ENCODE measurements around the gene TWSG1. TPM values are rescaled to one million over a fixed set of nuclear protein-coding genes. Genes with fewer than 3 reads are reported as not detected.
"Not testable (repeated sequence)": the region's sequence is repeated elsewhere in the genome, so short reads cannot be mapped to it uniquely, and the experiment has no call there.

TWSG1 gene
- total RNA-seq, 2 experiments from 2014 or later = 13.3 to 14.9 TPM

DNA sequence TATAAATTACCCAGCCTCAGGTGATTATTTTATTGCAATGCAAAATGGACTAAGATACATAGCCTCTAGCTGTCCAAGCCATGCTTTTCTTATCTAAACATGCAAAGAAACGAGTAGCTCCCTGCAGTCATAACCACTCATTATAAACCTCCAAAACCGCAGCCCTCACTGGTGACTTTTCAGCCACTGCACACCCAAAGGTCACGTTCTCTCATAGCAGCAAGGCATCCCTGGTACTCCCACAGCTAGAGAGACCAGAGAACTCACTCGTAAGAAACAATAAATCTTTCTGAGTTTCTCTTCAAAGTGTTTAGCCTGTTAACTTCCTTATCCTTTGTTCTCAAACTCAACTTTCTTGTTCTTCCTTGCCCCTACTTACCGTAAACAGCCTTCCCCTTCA, 112.3 kb downstream of the TWSG1 start:
- Mint-ChIP-seq H3K4me1 (ENCODE audit: low read depth) (no peaks in the 10 kb centered on the region), H3K9me3 (peaks cover 9% of the 10 kb centered on the region), H3K27me3 (peaks cover 11% of the 10 kb centered on the region), H3K36me3 (ENCODE audit: low read depth) (no peaks in the 10 kb centered on the region), H3K27ac (no peak overlapping the region), H3K4me3 (no peak overlapping the region)
- DNase-seq (no peak), ATAC-seq (no peak)
- TF ChIP-seq, protein P1, sequence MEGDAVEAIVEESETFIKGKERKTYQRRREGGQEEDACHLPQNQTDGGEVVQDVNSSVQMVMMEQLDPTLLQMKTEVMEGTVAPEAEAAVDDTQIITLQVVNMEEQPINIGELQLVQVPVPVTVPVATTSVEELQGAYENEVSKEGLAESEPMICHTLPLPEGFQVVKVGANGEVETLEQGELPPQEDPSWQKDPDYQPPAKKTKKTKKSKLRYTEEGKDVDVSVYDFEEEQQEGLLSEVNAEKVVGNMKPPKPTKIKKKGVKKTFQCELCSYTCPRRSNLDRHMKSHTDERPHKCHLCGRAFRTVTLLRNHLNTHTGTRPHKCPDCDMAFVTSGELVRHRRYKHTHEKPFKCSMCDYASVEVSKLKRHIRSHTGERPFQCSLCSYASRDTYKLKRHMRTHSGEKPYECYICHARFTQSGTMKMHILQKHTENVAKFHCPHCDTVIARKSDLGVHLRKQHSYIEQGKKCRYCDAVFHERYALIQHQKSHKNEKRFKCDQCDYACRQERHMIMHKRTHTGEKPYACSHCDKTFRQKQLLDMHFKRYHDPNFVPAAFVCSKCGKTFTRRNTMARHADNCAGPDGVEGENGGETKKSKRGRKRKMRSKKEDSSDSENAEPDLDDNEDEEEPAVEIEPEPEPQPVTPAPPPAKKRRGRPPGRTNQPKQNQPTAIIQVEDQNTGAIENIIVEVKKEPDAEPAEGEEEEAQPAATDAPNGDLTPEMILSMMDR (IDR thresholded peaks at IDR 0.05) = no peak
- intact Hi-C loops (cut with micrococcal nuclease) = no loop called here
- ChIA-PET CTCF (no interaction called here), POLR2A (no interaction called here)

DNA sequence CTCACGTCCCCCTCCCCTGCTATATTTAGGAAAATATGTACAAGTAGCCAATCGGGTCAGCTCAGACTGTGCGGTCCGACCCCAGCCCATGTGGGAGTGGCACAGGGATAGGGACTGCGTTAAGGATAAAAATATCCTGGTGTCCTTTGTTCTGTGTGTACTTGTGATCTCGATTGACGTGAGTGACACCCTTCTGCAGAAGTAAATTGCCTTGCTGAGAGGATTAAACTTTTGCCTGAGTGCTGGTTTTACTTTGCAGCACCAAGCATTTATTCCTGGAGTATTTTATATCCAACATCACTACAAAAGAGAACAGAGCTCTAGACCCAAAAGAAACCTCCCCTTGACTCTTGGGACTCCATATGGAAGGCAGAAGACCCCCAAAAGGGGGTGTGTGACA, 112.8 kb downstream of the TWSG1 start:
- CTCF ChIA-PET = no interaction called here
- peaks cover 11% of the 10 kb centered on the region for H3K27me3 Mint-ChIP-seq
- intact Hi-C loops (cut with micrococcal nuclease) = no loop called here
- H3K4me1 Mint-ChIP-seq (ENCODE audit: low read depth) = no peaks in the 10 kb centered on the region
- H3K9me3 Mint-ChIP-seq = peaks cover 9% of the 10 kb centered on the region
- POLR2A ChIA-PET = interaction anchor here (0.9 kb wide), 1 partner anchor 88 kb away, joined by 3 read pairs; no protein-coding TSS in a partner anchor
- H3K27ac Mint-ChIP-seq = no peak overlapping the region
- DNase-seq = no peak
- ATAC-seq = no peak
- no peaks in the 10 kb centered on the region for H3K36me3 Mint-ChIP-seq (ENCODE audit: low read depth)
- TF ChIP-seq, protein P1 (IDR thresholded peaks at IDR 0.05) = no peak
- no peak overlapping the region for H3K4me3 Mint-ChIP-seq

DNA sequence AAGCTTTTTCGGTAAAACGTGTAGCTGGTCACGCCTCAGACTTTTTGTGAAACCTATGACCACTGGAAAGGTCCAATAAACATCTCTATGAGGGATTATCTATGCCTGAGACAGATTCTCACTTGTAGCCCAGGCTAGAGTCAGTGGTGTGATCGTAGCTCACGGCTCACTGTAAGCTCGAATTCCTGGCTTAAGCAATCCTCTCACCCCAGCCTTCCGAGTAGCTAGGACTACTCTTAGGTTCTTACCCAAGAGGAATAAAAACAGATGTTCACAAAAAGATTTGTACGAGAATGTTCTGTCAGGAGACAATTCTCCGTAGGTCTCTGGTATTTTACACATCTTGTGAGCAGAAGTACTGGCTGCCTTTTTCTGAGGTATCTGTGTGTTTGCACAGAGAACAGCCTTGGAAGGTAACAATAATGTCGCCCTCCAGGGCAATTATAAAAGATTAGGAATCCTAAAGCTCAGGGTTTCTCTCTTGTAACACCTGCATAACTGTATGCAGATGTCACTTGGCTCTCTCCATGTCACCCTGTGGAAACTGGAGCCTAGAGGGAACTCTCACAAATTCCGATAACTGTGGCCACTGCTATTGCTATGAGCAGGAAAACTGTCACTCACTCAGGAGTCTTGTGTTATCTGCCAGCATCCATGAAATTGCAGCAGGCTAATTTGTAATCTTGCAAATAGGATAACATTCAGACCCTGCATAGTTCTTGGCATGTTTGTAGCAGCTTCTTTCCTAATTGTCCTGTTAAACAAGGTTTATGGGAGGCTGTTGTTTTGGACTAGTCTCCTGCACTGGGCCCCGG, 115.2 kb downstream of the TWSG1 start:
- DNase-seq = no peak
- Mint-ChIP-seq H3K4me1 (ENCODE audit: low read depth) (no peaks in the 10 kb centered on the region), H3K36me3 (ENCODE audit: low read depth) (no peaks in the 10 kb centered on the region), H3K4me3 (no peak overlapping the region), H3K9me3 (peaks cover 9% of the 10 kb centered on the region), H3K27me3 (peaks cover 11% of the 10 kb centered on the region), H3K27ac (no peak overlapping the region)
- intact Hi-C loops (cut with micrococcal nuclease) = no loop called here
- POLR2A ChIA-PET = no interaction called here
- CTCF ChIA-PET = no interaction called here
- no peak for ATAC-seq
- TF ChIP-seq, protein P1 (IDR thresholded peaks at IDR 0.05) = no peak

DNA sequence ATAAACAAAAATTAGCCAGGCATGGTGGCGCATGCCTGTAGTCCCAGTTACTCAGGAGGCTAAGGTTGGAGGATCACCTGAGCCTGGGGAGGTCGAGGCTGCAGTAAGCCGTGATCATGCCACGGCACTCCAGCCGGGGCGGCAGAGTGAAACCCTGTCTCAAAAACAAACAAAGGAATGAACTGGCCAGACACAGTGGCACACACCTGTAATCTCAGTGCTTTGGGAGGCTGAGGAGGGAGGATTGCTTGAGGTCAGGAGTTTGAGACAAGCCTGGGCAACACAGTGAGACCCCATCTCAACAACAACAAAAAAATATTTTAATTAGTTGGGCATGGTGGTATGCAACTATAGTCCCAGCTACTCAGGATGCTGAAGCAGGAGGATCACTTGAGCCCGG, 116.3 kb downstream of the TWSG1 start:
- H3K27ac Mint-ChIP-seq; H3K4me3 Mint-ChIP-seq; ATAC-seq; DNase-seq; H3K4me1 Mint-ChIP-seq (ENCODE audit: low read depth); intact Hi-C loops (cut with micrococcal nuclease); H3K27me3 Mint-ChIP-seq; POLR2A ChIA-PET; H3K36me3 Mint-ChIP-seq (ENCODE audit: low read depth): not testable (repeated sequence)
- peaks cover 14% of the 10 kb centered on the region for H3K9me3 Mint-ChIP-seq
- CTCF ChIA-PET = interaction anchor here (0.7 kb wide), 1 partner anchor 15 kb away, joined by 3 read pairs; no protein-coding TSS in a partner anchor

Other genes with a start within 250 kb of the TWSG1 start
- 100 to 1,000 TPM; 324 to 332 TPM for gene NDUFV2, start 232.1 kb upstream of the TWSG1 start, total RNA-seq
- 10 to 100 TPM; 62.5 to 68.4 TPM for gene ANKRD12, start 198.0 kb upstream of the TWSG1 start, total RNA-seq
- 10 to 100 TPM; 47.8 to 50.2 TPM for gene RALBP1, start 140.7 kb downstream of the TWSG1 start, total RNA-seq